GM10248 (cell line): Measurements from ENCODE around the gene SYNPO2L.
"Not testable (repeated sequence)": the region's sequence is repeated elsewhere in the genome, so short reads cannot be mapped to it uniquely, and the experiment has no call there.

Experiments used
- CTCF ChIA-PET: fragments of 300-600 bp; sonication (Branson Sonifier 250); formaldehyde crosslinking; extraction: SDS; loops from one replicate; lab custom pipeline; 2021; ENCODE audit warnings: antibody characterized with exemption; lab: Yijun Ruan, JAX
- POLR2A ChIA-PET: fragments of 350-650 bp; sonication (Branson Sonifier 250); formaldehyde crosslinking; extraction: SDS; loops from one replicate; lab custom pipeline; 2020; ENCODE audit warnings: antibody characterized with exemption; lab: Yijun Ruan, JAX
- DNase-seq: peaks from one replicate; pipeline ENCODE4 v3.0.0; 2012; ENCODE audit errors: extremely low spot score
- CTCF ChIP-seq: IDR thresholded peaks from 2 replicates; pipeline ENCODE4 v1.5.1; 2012; ENCODE audit warnings: mild to moderate bottlenecking, low read depth; ENCODE audit errors: extremely low read depth, missing control alignments, control extremely low read depth

SYNPO2L gene

GRCh38 chr10:73655990-73656298 is at the start of gene SYNPO2L:
TSS of gene SYNPO2L (minus strand) at chr10:73656029. CDS start at chr10:73655922, 107 bp downstream.
- no peak for TF ChIP-seq CTCF
- ChIA-PET POLR2A (no interaction called here), CTCF (interaction anchor here (2.2 kb wide), 1 partner anchor 12 kb away, joined by 9 read pairs; no protein-coding TSS in a partner anchor)
- DNase-seq, result no peak

GRCh38 chr10:73703924-73704323 is 48.1 kb upstream of the SYNPO2L start:
- POLR2A ChIA-PET, CTCF ChIA-PET, DNase-seq: not testable (repeated sequence)

GRCh38 chr10:73698819-73699218 is 43.0 kb upstream of the SYNPO2L start:
- DNase-seq, POLR2A ChIA-PET, CTCF ChIA-PET: not testable (repeated sequence)

- DNase-seq, CTCF ChIA-PET, POLR2A ChIA-PET: not testable (repeated sequence)
These were observed 41.9 kb upstream of the SYNPO2L start, which contains the start of gene AGAP5 for GRCh38 chr10:73697675-73698159. TSS of gene AGAP5 (minus strand) at chr10:73698109. CDS start at chr10:73697755, 354 bp downstream.

GRCh38 chr10:73695302-73695701 is 39.5 kb upstream of the SYNPO2L start:
- POLR2A ChIA-PET, DNase-seq, CTCF ChIA-PET: not testable (repeated sequence)

- DNase-seq, CTCF ChIA-PET, POLR2A ChIA-PET: not testable (repeated sequence)
These were observed 34.9 kb upstream of the SYNPO2L start for GRCh38 chr10:73690755-73691154.

GRCh38 chr10:73689596-73689995 is 33.8 kb upstream of the SYNPO2L start:
- CTCF ChIA-PET, DNase-seq, POLR2A ChIA-PET: not testable (repeated sequence)

GRCh38 chr10:73687641-73688040 is 31.8 kb upstream of the SYNPO2L start:
- POLR2A ChIA-PET, CTCF ChIA-PET: not testable (repeated sequence)

GRCh38 chr10:73674546-73674945 is 18.7 kb upstream of the SYNPO2L start:
- CTCF ChIA-PET, DNase-seq, POLR2A ChIA-PET: not testable (repeated sequence)

More at GRCh38 chr10:73687641-73688040, 31.8 kb upstream of the SYNPO2L start:
- not testable (repeated sequence) for DNase-seq

GRCh38 chr10:73668378-73668777 is 12.5 kb upstream of the SYNPO2L start:
- CTCF ChIA-PET, POLR2A ChIA-PET, DNase-seq: not testable (repeated sequence)

GRCh38 chr10:73666153-73666809 is 10.5 kb upstream of the SYNPO2L start:
- DNase-seq, CTCF ChIA-PET, POLR2A ChIA-PET: not testable (repeated sequence)

GRCh38 chr10:73665581-73665980 is 9.8 kb upstream of the SYNPO2L start:
- POLR2A ChIA-PET, DNase-seq, CTCF ChIA-PET: not testable (repeated sequence)

GRCh38 chr10:73664156-73665040 is 8.6 kb upstream of the SYNPO2L start:
- POLR2A ChIA-PET, CTCF ChIA-PET, DNase-seq: not testable (repeated sequence)

GRCh38 chr10:73663621-73664020 is 7.8 kb upstream of the SYNPO2L start:
- CTCF ChIA-PET, DNase-seq, POLR2A ChIA-PET: not testable (repeated sequence)

GRCh38 chr10:73662705-73663104 is 6.9 kb upstream of the SYNPO2L start:
- DNase-seq, POLR2A ChIA-PET, CTCF ChIA-PET: not testable (repeated sequence)
